Activated CD4-positive, alpha-beta T cell treated with anti-CD3 and anti-CD28 coated beads, Interleukin-2, amount 50 U/mL, for 16 hours (primary cell): ENCODE measurements around the gene FAM219A.
"Not testable (repeated sequence)": the region's sequence is repeated elsewhere in the genome, so short reads cannot be mapped to it uniquely, and the experiment has no call there.

Experiments used
- DNase-seq: peaks from one replicate; pipeline ENCODE4 v3.0.0-alpha.2; 2020

Gene FAM219A

DNA sequence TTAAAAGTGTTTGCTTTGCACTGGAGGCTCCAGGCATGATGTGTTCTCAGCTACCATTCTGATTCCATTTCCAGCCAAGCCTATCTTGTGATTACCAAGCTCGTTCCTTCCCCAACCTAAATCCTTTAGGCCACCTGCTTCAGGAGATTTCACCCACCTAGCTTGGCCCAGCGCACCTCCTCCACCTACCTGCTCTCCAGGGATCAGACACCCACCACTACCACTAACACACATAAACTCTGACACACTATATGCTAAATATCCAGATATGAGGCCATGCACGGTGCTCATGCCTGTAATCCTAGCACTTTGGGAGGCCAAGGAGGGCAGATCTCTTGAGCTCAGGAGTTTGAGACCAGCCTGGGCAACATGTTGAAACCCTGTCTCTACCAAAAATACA lies 84.0 kb downstream of the FAM219A start:
- DNase-seq, result no peak

DNA sequence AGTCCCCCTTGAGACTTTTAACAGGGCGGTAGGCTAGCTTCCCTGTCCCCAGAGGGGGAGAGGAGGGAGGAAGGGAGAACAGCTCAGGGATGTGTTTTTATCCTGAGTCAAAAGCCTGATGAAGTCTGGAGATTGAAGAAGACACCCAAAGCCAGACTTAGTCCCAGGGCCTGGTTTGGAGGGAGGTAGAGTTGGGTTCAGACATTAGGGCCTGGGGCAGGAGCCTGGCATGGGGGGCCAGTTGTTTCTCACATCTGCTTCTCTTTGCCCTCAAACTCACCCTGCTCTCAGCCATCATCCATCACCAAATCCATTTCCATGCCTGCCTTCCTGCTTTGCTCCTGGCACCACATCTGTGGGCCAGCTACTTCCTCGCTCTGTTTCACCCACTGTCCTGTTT lies 84.6 kb downstream of the FAM219A start:
- DNase-seq, result no peak

DNA sequence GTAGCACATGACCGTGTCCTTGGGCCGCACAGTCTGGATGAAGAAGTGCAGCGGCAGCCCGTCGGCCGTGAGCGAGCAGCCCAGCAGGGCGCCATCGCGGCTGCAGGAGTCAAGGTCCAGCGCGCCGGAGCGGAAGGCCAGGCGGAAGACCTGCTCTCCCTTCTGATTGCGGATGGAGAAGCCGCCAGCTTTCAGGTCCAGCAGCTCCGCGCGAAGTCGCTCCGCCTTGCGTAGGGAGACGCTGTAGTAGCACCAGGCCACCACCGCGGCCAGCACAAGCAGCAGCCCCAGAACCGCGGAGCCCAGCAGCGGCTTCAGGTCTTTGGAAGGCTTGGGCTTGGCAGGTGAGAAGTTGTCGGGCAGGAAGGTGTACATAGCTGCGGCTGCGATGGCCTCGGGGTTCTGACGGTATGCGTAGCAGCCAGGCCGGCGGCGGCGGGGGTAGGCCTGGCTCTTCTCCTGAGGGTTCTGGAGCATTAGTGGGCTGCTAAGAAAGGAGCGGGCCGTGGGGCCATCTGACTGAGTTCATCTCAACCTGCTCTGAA lies 85.8 kb downstream of the FAM219A start:
- no peak for DNase-seq

DNA sequence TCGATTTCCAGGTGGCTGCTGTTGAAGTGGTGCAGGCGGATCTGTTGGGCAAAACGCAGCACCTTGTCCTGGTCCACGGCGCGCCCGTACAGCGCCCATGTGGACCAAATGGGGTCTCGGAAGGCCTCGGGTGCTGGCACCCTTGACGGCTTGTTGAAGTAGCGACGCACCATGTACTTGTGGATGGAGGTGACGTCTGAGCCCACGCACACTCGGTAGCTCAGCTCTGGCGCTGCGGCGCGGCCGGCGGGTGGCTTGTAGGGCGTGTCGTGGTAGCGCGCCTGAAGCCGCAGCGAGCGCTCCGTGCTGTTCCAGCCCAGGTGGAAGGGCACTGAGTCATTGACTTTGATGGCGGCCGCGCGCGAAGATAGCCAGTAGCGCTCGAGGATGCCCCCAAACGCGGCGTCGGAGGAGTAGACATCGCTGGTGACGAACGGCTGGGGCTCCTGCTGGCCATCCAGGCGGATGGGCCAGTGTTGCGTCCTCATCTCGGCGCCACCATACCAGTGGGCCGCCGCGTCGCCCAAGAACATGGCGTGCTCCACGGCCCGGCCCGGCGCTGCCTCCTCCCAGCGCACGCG lies 86.4 kb downstream of the FAM219A start:
- no peak for DNase-seq

DNA sequence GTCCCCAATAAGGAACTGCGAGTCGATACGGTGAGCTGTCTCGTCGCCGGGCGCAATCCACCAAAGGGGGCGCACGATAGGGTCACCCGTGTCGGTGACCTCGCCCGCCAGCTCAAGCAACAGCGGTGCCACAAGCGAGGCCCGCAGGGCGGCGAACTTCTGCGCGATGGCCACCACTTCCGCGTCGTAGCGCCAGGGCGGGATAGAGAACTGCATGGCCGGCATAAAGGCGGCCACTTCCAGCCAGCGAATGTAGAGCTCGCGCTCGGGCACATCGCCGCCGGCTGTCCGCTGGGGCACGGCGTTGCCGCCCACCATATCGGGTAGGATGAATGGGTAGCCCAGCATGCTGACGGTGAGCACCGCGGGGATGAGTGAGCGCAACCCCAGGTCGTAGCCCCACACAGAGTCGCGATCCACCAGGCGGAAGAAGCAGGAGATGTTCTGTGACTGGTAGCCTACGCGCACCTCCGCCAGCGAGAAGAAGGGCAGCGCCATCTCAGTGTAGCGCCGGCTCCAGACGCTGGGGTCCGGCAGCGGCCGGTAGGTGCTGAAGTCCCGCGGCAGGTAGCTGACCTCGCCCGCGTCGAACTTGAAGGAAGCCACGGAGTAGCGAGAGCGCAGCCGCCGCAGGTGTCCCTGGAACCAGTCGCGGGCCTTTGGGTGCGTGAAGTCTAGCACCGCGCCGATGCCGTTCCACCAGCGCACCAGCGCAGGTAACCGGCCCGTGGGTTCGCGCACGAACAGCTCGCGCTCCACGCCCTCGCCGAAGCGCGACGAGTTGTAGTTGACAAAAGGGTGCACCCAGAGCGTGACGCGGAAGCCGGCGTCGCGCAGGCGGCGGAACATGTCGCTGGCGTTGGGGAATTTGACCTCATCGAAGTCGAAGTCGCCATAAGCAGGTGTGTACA lies 87.1 kb downstream of the FAM219A start:
- DNase-seq, result no peak

DNA sequence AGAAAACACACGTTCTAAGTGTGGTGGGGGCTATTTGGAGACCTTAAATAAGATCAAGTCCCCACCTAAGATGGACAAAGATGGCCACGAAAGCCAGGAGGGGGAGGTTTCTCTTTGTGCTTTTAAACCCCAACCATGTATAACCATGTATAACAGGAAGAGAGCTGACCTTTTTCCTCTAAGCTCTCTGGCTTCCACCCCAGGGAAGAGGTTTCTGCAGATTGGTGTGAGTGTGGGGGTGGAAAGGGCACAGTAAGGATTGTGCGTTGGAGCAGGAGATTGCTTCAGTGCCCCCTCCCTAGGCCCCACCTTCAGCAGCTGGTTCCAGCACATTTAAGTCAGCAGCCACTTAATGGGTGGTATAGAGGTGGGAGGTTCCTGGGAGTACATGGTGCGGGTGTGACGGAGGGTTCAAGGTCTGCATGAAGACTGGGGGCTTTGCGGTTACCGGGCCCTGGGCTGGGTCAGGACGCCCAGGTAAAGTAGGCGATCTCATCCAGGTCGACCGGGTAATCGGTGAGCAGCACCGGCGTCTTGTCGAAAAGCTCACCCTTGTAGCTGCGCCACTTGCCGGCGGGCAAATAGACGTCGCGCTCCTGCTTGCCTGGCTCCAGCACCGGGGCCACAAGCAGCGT lies 87.9 kb downstream of the FAM219A start:
- DNase-seq, result no peak

DNA sequence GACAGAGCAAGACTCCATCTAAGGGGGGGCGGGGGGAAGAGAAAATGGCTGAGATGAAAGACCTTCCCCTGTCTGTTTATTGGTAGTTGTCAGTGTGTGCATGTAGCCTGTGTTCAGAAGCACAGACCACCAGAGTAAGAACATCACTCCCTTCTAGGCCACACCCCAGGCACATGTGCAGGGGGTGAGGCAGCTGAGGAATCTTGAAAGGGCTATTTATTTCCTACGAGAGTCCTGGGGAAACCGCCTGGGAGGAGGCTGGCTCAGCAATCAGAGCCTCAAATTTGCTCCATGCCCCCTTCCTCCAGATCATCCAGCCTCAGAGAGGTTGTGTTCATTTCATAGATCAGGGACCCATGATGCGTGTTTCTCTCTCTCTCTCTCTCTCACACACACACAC lies 88.7 kb downstream of the FAM219A start:
- no peak for DNase-seq

DNA sequence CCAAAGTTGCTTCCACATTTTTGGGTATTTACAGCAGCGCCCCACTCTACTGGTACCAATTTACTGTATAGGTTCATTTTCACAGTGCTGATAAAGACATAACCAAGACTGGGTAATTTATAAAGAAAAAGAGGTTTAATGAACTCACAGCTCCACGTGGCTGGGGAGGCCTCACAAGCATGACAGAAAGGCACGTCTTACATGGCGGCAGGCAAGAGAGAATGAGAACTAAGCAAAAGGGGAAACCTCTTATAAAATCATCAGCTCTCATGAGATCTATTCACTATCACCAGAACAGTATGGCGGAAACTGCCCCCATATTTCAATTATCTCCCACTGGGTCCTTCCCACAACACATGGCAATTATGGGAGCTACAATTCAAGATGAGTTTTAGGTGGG lies 89.6 kb downstream of the FAM219A start:
- DNase-seq, result not testable (repeated sequence)

DNA sequence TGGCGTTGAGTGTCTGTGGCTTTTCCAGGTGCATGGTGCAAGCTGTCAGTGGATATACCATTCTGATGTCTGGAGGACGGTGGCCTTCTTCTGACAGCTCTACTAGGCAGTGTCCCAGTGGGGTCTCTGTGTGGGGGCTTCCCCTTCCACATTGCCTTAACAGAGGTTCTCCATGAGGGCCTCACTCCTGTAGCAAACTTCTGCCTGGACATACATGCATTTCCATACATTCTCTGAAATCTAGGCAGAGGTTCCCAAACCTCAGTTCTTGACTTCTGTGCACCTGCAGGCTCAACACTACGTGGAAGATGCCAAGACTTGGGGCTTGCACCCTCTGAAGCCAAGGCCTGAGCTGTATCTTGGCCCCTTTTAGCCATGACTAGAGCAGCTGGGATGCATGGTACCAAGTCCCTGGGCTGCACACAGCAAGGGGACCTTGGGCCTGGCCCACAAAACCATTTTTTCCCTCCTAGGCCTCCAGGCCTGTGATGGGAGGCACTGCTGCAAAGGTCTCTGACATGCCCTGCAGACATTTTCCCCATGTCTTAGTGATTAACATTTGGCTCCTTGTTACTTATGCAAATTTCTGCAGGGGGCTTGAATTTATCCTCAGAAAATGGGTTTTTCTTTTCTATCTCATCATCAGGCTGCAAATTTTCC lies 90.5 kb downstream of the FAM219A start:
- DNase-seq, result not testable (repeated sequence)

DNA sequence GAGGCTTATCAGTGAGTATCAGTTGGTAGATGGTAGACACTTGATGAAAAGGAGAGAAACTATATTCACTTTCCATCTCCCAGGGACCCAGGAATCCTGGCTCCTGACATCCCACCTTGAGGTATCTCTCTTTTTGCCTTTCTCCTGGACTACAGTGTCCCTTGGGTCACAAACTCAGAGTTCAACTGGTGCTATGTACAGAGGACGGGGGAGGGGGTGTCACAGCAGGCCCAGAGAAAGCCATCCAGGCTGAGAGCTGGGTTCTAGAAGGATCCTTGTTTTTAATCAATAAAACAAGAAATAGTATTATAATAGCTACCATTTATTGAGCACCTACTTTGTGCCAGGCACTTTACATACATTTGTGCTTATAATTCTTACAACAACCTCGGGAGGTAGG lies 92.0 kb downstream of the FAM219A start:
- no peak for DNase-seq

DNA sequence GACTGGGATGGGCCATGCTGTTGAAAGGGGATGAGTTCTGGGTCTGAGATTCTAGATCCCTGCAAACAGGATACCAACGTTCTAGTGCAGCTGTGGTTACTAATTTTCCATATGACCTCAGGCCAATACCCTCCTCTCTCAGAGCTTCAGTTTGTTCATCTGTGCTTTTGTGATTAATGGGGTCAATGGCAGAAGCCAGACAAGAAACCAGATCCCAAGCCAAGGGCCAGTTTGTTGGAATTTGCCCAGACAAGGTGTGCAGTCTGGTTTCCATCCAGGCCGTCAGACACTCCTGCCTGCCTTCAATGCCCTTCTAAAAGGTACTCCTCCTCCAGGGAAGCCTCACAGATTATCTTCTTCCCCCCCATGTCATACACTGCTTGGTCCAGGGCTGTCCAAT lies 93.1 kb downstream of the FAM219A start:
- no peak for DNase-seq

DNA sequence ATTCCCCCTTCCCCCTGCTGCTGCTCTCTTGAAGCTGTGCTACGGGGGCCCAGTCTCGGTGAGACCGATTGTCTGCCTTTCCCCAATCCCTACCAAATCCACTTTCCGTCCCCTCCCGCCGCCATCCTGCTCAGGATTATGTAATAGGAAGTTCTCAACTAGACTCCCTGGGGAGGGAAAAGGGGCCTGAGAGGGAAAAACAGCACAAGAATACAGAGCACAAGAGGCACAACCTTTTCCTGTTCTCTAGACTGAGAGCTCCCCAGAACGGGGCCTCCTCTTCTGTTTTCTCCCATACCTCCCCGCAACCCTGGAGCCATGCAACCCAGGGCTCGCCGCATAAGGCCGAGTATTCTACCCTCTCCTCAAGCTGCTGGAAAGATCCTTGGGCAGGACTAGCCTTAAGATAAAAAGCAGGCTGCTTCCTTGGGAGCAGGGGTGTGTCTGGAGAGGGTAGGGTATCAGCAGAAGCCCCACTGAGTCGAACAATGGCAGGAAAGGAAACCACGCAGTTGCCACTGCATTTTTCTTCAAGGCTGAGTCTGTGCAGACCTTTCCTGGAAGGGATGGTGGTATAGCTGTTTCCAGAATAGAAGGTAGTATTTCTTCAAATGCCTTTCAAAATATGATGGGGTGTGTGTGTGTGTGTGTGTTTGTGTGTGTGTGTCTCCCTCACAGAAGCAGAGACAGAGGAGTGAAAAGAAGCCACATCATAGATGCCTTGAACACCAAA lies 94.6 kb downstream of the FAM219A start:
- no peak for DNase-seq

DNA sequence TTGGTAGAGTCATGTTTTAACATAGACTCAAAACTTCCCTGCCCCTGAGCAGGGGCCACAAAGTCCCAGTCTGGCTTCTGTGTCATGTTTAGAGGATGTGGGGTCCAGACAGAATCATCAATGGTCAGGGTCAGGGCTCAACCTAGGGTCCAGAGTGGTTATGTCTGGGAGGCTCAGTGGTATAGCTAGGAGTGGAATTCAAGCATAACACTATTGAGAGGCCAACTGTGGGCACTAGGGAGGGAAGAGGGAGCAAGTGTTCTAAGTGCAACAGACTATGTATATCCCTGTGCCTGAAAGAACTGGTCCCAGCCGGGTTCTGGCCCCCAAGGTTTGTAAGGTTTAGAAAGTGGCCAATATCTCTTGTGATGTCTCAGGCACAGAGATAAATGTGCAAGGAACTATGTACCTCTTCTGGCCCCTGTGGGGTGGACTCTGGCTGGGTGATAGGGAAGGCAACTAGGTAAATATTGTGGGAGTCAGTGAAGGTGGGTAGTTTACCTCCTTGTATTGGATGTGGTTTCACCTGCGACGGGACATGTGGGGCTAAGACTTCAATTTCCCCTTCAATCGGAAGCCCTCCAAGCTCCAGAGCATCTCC lies 95.7 kb downstream of the FAM219A start:
- DNase-seq, result no peak

DNA sequence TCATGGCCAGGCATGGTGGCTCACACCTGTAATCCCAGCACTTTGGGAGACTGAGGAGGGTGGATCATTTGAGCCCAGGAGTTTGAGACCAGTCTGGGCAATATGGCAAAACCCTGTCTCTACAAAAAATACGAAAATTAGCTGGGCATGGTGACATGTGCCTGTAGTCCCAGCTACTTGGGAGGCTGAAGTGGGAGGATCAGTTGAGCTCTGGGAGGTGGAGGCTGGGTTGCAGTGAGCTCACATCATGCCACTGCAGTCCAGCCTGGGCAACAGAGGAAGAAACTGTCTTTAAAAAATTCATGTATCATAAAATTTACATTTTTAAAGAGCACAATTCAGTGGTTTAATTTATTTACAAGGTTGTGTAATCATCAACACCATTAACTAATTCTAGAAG lies 105.4 kb downstream of the FAM219A start:
- not testable (repeated sequence) for DNase-seq

DNA sequence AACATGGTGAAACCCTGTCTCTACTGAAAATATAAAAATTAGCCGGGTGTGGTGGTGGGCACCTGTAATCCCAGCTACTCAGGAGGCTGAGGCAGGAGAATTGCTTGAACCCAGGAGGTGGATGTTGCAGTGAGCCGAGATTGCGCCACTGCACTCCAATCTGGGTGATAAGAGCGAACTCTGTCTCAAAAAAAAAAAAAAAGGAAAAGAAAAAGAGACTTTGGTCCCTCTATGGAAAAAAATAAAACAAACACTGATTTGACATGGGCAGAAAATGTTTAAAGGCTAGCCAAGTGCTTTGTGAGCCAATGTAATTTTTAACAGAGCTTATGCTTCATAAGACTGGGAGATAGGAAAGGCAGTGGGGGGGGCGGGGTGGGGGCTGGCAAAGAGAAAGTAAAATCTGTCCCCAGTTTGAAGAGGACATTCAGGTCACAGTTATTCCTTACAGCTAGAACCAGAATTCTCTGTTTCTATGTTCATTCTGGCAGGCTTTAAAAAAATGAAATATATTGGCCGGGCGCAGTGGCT lies 106.2 kb downstream of the FAM219A start:
- not testable (repeated sequence) for DNase-seq

DNA sequence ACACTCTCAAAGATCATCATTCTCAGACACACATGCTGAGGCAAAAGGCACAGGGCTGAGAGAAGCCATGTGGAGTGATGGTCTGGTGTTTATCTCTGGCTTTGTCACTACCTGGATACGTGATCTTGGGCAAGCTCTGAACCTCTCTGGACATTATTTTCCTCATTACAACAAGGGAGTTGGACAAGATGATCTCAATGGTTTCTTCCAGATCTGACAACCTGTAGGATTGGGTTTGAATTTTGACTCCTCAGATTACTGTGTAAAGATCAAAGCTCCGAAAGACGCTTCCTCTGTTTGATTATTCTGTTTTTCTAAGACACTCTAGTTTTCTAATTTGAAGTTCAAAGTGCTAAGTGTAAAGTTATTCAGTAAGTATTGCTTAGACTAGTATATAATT lies 109.0 kb downstream of the FAM219A start:
- DNase-seq, result no peak
